WTC11 (cell line): ENCODE results near the gene GHRHR.

ENCODE experiments used
- JUN ChIP-seq: sonication (generic); formaldehyde crosslinking; IDR thresholded peaks from 2 replicates; pipeline ENCODE4 v1.8.0; 2023; ENCODE audit warnings: mild to moderate bottlenecking, missing genetic modification reagents
- NFE2L1 ChIP-seq: sonication (generic); formaldehyde crosslinking; IDR thresholded peaks from 2 replicates; pipeline ENCODE4 v1.8.1; 2023; ENCODE audit warnings: missing genetic modification reagents
- NR2C2 ChIP-seq: sonication (generic); formaldehyde crosslinking; IDR thresholded peaks from 2 replicates; pipeline ENCODE4 v1.8.0; 2022; ENCODE audit warnings: mild to moderate bottlenecking, missing genetic modification reagents
- USF2 ChIP-seq: sonication (generic); formaldehyde crosslinking; IDR thresholded peaks from 2 replicates; pipeline ENCODE4 v1.8.1; 2023; ENCODE audit warnings: mild to moderate bottlenecking, missing genetic modification reagents, moderate library complexity
- ZNF416 ChIP-seq: fragments of 250-450 bp; sonication (Bioruptor Pico); IDR thresholded peaks from 2 replicates; pipeline ENCODE4 v1.9.0; 2021; ENCODE audit warnings: mild to moderate bottlenecking, inconsistent platforms
- TF ChIP-seq, protein P1 (sequence below): fragments of 200-600 bp; IDR thresholded peaks from 2 replicates; pipeline ENCODE4 v1.8.0; 2022; ENCODE audit warnings: antibody characterized with exemption
- TF ChIP-seq, protein P2 (sequence below): fragments of 250-450 bp; sonication (Bioruptor Pico); IDR thresholded peaks from 2 replicates; pipeline ENCODE4 v2.1.2; 2022; ENCODE audit warnings: mild to moderate bottlenecking, moderate library complexity
- TF ChIP-seq, protein P3 (sequence below): sonication (generic); formaldehyde crosslinking; IDR thresholded peaks from 2 replicates; pipeline ENCODE4 v1.8.1; 2023; ENCODE audit warnings: mild to moderate bottlenecking, moderate library complexity, missing genetic modification reagents

- TF ChIP-seq, protein P1, sequence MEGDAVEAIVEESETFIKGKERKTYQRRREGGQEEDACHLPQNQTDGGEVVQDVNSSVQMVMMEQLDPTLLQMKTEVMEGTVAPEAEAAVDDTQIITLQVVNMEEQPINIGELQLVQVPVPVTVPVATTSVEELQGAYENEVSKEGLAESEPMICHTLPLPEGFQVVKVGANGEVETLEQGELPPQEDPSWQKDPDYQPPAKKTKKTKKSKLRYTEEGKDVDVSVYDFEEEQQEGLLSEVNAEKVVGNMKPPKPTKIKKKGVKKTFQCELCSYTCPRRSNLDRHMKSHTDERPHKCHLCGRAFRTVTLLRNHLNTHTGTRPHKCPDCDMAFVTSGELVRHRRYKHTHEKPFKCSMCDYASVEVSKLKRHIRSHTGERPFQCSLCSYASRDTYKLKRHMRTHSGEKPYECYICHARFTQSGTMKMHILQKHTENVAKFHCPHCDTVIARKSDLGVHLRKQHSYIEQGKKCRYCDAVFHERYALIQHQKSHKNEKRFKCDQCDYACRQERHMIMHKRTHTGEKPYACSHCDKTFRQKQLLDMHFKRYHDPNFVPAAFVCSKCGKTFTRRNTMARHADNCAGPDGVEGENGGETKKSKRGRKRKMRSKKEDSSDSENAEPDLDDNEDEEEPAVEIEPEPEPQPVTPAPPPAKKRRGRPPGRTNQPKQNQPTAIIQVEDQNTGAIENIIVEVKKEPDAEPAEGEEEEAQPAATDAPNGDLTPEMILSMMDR: no peak
- TF ChIP-seq JUN (CRISPR knock-in tag) (no peak), NFE2L1 (no peak), NR2C2 (no peak), ZNF416 (CRISPR knock-in tag) (no peak), USF2 (CRISPR knock-in tag) (peak; percentile 70)
- TF ChIP-seq, protein P2, sequence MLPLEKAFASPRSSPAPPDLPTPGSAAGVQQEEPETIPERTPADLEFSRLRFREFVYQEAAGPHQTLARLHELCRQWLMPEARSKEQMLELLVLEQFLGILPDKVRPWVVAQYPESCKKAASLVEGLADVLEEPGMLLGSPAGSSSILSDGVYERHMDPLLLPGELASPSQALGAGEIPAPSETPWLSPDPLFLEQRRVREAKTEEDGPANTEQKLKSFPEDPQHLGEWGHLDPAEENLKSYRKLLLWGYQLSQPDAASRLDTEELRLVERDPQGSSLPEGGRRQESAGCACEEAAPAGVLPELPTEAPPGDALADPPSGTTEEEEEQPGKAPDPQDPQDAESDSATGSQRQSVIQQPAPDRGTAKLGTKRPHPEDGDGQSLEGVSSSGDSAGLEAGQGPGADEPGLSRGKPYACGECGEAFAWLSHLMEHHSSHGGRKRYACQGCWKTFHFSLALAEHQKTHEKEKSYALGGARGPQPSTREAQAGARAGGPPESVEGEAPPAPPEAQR (CRISPR knock-in tag): no peak
- TF ChIP-seq, protein P3, sequence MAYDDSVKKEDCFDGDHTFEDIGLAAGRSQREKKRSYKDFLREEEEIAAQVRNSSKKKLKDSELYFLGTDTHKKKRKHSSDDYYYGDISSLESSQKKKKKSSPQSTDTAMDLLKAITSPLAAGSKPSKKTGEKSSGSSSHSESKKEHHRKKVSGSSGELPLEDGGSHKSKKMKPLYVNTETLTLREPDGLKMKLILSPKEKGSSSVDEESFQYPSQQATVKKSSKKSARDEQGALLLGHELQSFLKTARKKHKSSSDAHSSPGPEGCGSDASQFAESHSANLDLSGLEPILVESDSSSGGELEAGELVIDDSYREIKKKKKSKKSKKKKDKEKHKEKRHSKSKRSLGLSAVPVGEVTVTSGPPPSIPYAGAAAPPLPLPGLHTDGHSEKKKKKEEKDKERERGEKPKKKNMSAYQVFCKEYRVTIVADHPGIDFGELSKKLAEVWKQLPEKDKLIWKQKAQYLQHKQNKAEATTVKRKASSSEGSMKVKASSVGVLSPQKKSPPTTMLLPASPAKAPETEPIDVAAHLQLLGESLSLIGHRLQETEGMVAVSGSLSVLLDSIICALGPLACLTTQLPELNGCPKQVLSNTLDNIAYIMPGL (CRISPR knock-in tag): no peak
Observed at GRCh38 chr7:30933124-30933974, 30.4 kb upstream of the GHRHR start.
